H1 (cell line): ENCODE data around the gene COPS7A. TPM values are rescaled to one million over a fixed set of nuclear protein-coding genes. Genes with fewer than 3 reads are reported as not detected.

Source experiments
- CTCF ChIA-PET: fragments of 300-600 bp; sonication (Branson Sonifier 250); formaldehyde crosslinking; loops from one replicate; lab custom pipeline; 2021; ENCODE audit not compliant: partially characterized antibody; lab: Charles Lee
- POLR2A ChIA-PET: fragments of 300-600 bp; sonication (Branson Sonifier 250); formaldehyde crosslinking; loops from one replicate; lab custom pipeline; 2021; ENCODE audit warnings: inconsistent platforms; ENCODE audit not compliant: partially characterized antibody; lab: Charles Lee
- DNase-seq, 2 experiments: peaks; one replicate each; pipeline versions ENCODE4 v3.0.0 to v3.0.0-alpha.2; 2010 to 2022; ENCODE audit warnings: low spot score in 2 of 2, low read depth in 1 of 2, mixed read lengths in 1 of 2
- FAIRE-seq: peaks from 2 replicates; lab custom pipeline; 2011; peaks lifted over from hg19 to GRCh38; lab: Jason Lieb, UNC
- H2AFZ ChIP-seq: 2 replicates; pipeline ENCODE4 v1.8.1; 2012; ENCODE audit warnings: low read length, inconsistent platforms
- H2AK5ac ChIP-seq: 2 replicates; pipeline ENCODE4 v1.6.1; 2013; ENCODE audit warnings: low read depth, low read length
- H2BK120ac ChIP-seq: replicated peaks from 2 replicates; pipeline ENCODE3; 2013; ENCODE audit warnings: low read depth, low read length, inconsistent platforms
- H2BK12ac ChIP-seq: 2 replicates; pipeline ENCODE4 v1.6.1; 2013; ENCODE audit warnings: low read depth, low read length
- H2BK15ac ChIP-seq: 2 replicates; pipeline ENCODE4 v1.6.1; 2013; ENCODE audit warnings: low read length
- H2BK20ac ChIP-seq: 2 replicates; pipeline ENCODE4 v1.6.1; 2013; ENCODE audit warnings: low read length
- H2BK5ac ChIP-seq: 2 replicates; pipeline ENCODE4 v1.6.1; 2013; ENCODE audit warnings: low read depth, low read length
- H3K14ac ChIP-seq: 2 replicates; pipeline ENCODE4 v1.6.1; 2013; ENCODE audit warnings: inconsistent platforms; ENCODE audit not compliant: insufficient read length
- H3K18ac ChIP-seq: 2 replicates; pipeline ENCODE4 v1.6.1; 2013; ENCODE audit warnings: low read length; ENCODE audit errors: extremely low read depth
- H3K23ac ChIP-seq: 2 replicates; pipeline ENCODE4 v1.6.1; 2013; ENCODE audit warnings: inconsistent platforms; ENCODE audit not compliant: insufficient read length
- H3K23me2 ChIP-seq: 2 replicates; pipeline ENCODE4 v1.6.1; 2013; ENCODE audit warnings: low read depth, low read length
- H3K27ac ChIP-seq: 2 replicates; pipeline ENCODE4 v1.6.1; 2011; ENCODE audit warnings: low read depth, low read length, inconsistent platforms
- H3K27me3 ChIP-seq, 4 experiments: replicated peaks in 1 of 4; 1 replicate in 1 of 4; 2 replicates in 3 of 4; pipeline versions ENCODE4 v1.6.1 to v1.8.1; 2011 to 2013; ENCODE audit warnings: low read length in 3 of 4, mild to moderate bottlenecking in 3 of 4, inconsistent platforms in 2 of 4, mixed read lengths in 2 of 4, moderate library complexity in 1 of 4; ENCODE audit not compliant: control insufficient read depth in 3 of 4, insufficient read depth in 3 of 4; ENCODE audit errors: extremely low read depth in 1 of 4
- H3K36me3 ChIP-seq, 4 experiments: 2 replicates each; pipeline versions ENCODE4 v1.6.1 to v1.8.1; 2011 to 2013; ENCODE audit warnings: mild to moderate bottlenecking in 4 of 4, low read length in 3 of 4, moderate library complexity in 2 of 4, control low read depth in 1 of 4, inconsistent platforms in 1 of 4; ENCODE audit not compliant: insufficient read depth in 4 of 4, control insufficient read depth in 2 of 4
- H3K4ac ChIP-seq: replicated peaks from 2 replicates; pipeline ENCODE3; 2013; ENCODE audit warnings: low read length, low read depth, mixed read lengths, inconsistent platforms; ENCODE audit not compliant: insufficient read length
- H3K4me1 ChIP-seq, 4 experiments: replicated peaks in 1 of 4; 1 replicate in 1 of 4; 2 replicates in 3 of 4; pipeline versions ENCODE4 v1.6.1 to v1.8.1; 2011 to 2013; ENCODE audit warnings: low read length in 3 of 4, inconsistent platforms in 2 of 4, mixed read lengths in 1 of 4; ENCODE audit not compliant: insufficient read depth in 4 of 4, control insufficient read depth in 3 of 4
- H3K4me2 ChIP-seq, 2 experiments: 2 replicates each; pipeline versions ENCODE4 v1.6.1 to v1.8.1; 2011 to 2013; ENCODE audit warnings: low read depth in 2 of 2, low read length in 2 of 2, control low read depth in 1 of 2, inconsistent platforms in 1 of 2, mild to moderate bottlenecking in 1 of 2; ENCODE audit not compliant: insufficient read depth in 1 of 2
- H3K4me3 ChIP-seq, 4 experiments: fragments of 200-600, 300-600 bp in 1 of 4; sonication (generic), shearing (Covaris generic), sonication (Bioruptor Twin) in 1 of 4; 2 replicates each; pipeline versions ENCODE4 v1.5.1 to v1.8.1; 2011 to 2016; ENCODE audit warnings: low read length in 4 of 4, low read depth in 3 of 4, control low read depth in 2 of 4, inconsistent platforms in 2 of 4, mild to moderate bottlenecking in 2 of 4, mixed read lengths in 1 of 4, moderate library complexity in 1 of 4; ENCODE audit not compliant: insufficient read depth in 2 of 4; ENCODE audit errors: extremely low read depth in 1 of 4
- H3K56ac ChIP-seq: replicated peaks from 2 replicates; pipeline ENCODE3; 2013; ENCODE audit warnings: low read depth, mild to moderate bottlenecking, mixed read lengths, low read length, inconsistent platforms; ENCODE audit not compliant: insufficient read length
- H3K79me1 ChIP-seq: 2 replicates; pipeline ENCODE4 v1.6.1; 2013; ENCODE audit warnings: low read depth, low read length, control low read depth
- H3K79me2 ChIP-seq, 2 experiments: 2 replicates each; pipeline versions ENCODE4 v1.6.1 to v1.8.1; 2012 to 2013; ENCODE audit warnings: low read length in 2 of 2, mild to moderate bottlenecking in 2 of 2, inconsistent platforms in 1 of 2; ENCODE audit not compliant: insufficient read depth in 2 of 2, control insufficient read depth in 1 of 2
- H3K9ac ChIP-seq, 4 experiments: replicated peaks in 1 of 4; 1 replicate in 1 of 4; 2 replicates in 3 of 4; pipeline versions ENCODE4 v1.6.1 to v1.8.1; 2011 to 2013; ENCODE audit warnings: low read depth in 3 of 4, low read length in 3 of 4, control low read depth in 2 of 4, mild to moderate bottlenecking in 2 of 4, moderate library complexity in 2 of 4, inconsistent platforms in 1 of 4; ENCODE audit errors: extremely low read depth in 1 of 4
- H3K9me3 ChIP-seq, 2 experiments: 2 replicates each; pipeline versions ENCODE4 v1.6.1 to v1.8.1; 2012 to 2013; ENCODE audit warnings: mild to moderate bottlenecking in 2 of 2, moderate library complexity in 2 of 2, control low read depth in 1 of 2, inconsistent platforms in 1 of 2, low read depth in 1 of 2, low read length in 1 of 2, mixed read lengths in 1 of 2; ENCODE audit not compliant: insufficient read depth in 2 of 2
- H4K20me1 ChIP-seq, 2 experiments: replicated peaks in 1 of 2; 2 replicates each; pipeline versions ENCODE3 to v1.8.1; 2011 to 2013; ENCODE audit warnings: inconsistent platforms in 2 of 2, low read length in 2 of 2, mild to moderate bottlenecking in 1 of 2; ENCODE audit not compliant: insufficient read depth in 2 of 2, control insufficient read depth in 1 of 2
- H4K5ac ChIP-seq: 2 replicates; pipeline ENCODE4 v1.6.1; 2013; ENCODE audit warnings: low read length, low read depth, mixed read lengths, inconsistent platforms; ENCODE audit not compliant: insufficient read length
- H4K8ac ChIP-seq: 2 replicates; pipeline ENCODE4 v1.8.0; 2013; ENCODE audit warnings: mild to moderate bottlenecking, moderate library complexity, low read length, inconsistent platforms; ENCODE audit not compliant: insufficient read depth; ENCODE audit errors: extremely low read depth
- H4K91ac ChIP-seq: replicated peaks from 2 replicates; pipeline ENCODE3; 2013; ENCODE audit warnings: low read length, mixed read lengths, inconsistent platforms; ENCODE audit not compliant: insufficient read length
- KDM1A ChIP-seq: fragments of 200-600, 300-600 bp; sonication (generic); IDR thresholded peaks from 2 replicates; pipeline ENCODE4 v1.7.1; 2016; ENCODE audit warnings: mild to moderate bottlenecking, low read length, borderline replicate concordance
- POU5F1 ChIP-seq: IDR thresholded peaks from 2 replicates; pipeline ENCODE4 v1.6.1; 2011; ENCODE audit warnings: low read depth, mild to moderate bottlenecking, low read length, moderate library complexity
- SIX5 ChIP-seq: IDR thresholded peaks from 2 replicates; pipeline ENCODE4 v1.6.1; 2011; ENCODE audit warnings: mild to moderate bottlenecking, low read depth, low read length
- SP2 ChIP-seq: IDR thresholded peaks from 2 replicates; pipeline ENCODE4 v1.6.1; 2012; ENCODE audit warnings: mild to moderate bottlenecking, low read length, inconsistent platforms
- WGBS, 2 experiments: shearing (Covaris generic) in 1 of 2; methylation state at CpG; one replicate each; pipeline versions ENCODE4 v1.1.6 to v1.1.7; 2013 to 2015; ENCODE audit warnings: low lambda C conversion rate in 2 of 2, mixed read lengths in 2 of 2, inconsistent platforms in 1 of 2, low coverage in 1 of 2, missing lambda C conversion rate in 1 of 2; ENCODE audit not compliant: insufficient replicate concordance in 2 of 2, insufficient coverage in 1 of 2, insufficient read length in 1 of 2; ENCODE audit errors: extremely low coverage in 1 of 2, missing lambda C conversion rate in 1 of 2; 5-methylcytosine and 5-hydroxymethylcytosine counted together
- polyA plus RNA-seq, 7 experiments: library from polyadenylated mRNA; depleted of rRNA in 3 of 7; stranded (reverse) in 5 of 7; unstranded in 2 of 7; fragments of >200 nt in 5 of 7; fragments of 200-250 nt in 2 of 7; gene quantifications; 1 replicate in 5 of 7; 2 replicates in 1 of 7; 4 replicates in 1 of 7; pipeline versions ENCODE4 v1.2.1 to v1.2.3, GENCODE V29; 2011 to 2013; ENCODE audit warnings: missing spikeins in 2 of 7, mixed read lengths in 2 of 7
- total RNA-seq: library from RNA; stranded (reverse); fragmentation: NEBNext Ultra II Directional; extraction: Animal tissue kit (Norgen Biotek cat#: 25700); gene quantifications from 2 replicates; pipeline ENCODE4 v1.2.1, GENCODE V29; 2021

The COPS7A gene
- total and polyA plus RNA-seq, 2 of the 8 experiments (the other 6 are each of a cell fraction or from before 2014, with no cell fraction given) = 44.5 to 95.9 TPM

DNA sequence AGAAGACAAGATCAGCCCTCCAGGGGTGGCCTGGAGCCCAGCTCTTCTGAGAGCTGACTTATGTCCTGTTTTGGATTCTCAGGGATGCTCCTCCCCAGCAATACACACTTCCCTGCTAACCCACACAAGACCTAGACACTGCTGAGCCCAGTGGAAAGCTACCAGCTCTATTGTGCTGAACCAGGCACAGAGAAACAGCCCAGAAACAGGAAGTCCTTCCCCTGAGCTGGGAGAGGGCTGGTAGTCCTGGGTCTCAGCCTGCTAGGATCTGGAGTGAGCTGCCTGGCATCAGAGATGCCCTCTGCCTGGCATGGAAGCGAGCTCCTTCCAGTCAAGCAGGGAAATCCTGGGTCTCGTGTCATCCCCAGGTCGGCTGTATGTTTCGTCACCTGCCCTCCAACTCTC lies 47.2 kb downstream of the COPS7A start:
- H3K9me3 ChIP-seq = no peaks in the 10 kb centered on the region
- H3K4ac ChIP-seq = no peak overlapping the region
- no peak overlapping the region for H2BK5ac ChIP-seq
- no peak overlapping the region for H3K23ac ChIP-seq
- 0 out of 2 replicates have a peak overlapping the region, but pooled peaks have one; percentile 2 for H2AK5ac ChIP-seq
- H3K36me3 ChIP-seq = peaks cover 0 to 23% (median 5%) of the 10 kb centered on the region in 4 experiments; a peak in 6 of 8 replicates
- no peak overlapping the region for H2BK12ac ChIP-seq
- no peak overlapping the region for H4K8ac ChIP-seq
- CTCF ChIA-PET = interaction anchor here (1.1 to 29.6 kb wide), 5 partner anchors 10 to 59 kb away, joined by 3 to 532 read pairs (median 105); partner anchors contain the start of genes GNB3, GPR162, MLF2 and P3H3
- peaks cover 4 to 36% (median 25%) of the 10 kb centered on the region in 4 experiments for H3K4me1 ChIP-seq
- no peak overlapping the region for H2BK120ac ChIP-seq
- peaks cover 6 to 20% of the 10 kb centered on the region in 2 experiments for H4K20me1 ChIP-seq
- DNase-seq = no peak
- peaks cover 0 to 27% (median 21%) of the 10 kb centered on the region in 4 experiments; a peak in 5 of 7 replicates for H3K27me3 ChIP-seq
- H2BK20ac ChIP-seq = no peak overlapping the region
- H2AFZ ChIP-seq = no peak overlapping the region
- H3K27ac ChIP-seq = no peak overlapping the region
- peaks cover 13% of the 10 kb centered on the region for H3K23me2 ChIP-seq
- H4K91ac ChIP-seq = no peak overlapping the region
- no peak overlapping the region for H3K9ac ChIP-seq
- TF ChIP-seq POU5F1 = no peak
- TF ChIP-seq SP2 = no peak
- no peak for TF ChIP-seq SIX5
- TF ChIP-seq KDM1A = no peak
- no peak overlapping the region for H3K18ac ChIP-seq
- no peak overlapping the region for H3K4me3 ChIP-seq
- H3K14ac ChIP-seq = no peak overlapping the region
- H3K79me1 ChIP-seq = 0 out of 2 replicates have a peak, but pooled peaks cover 2% of the 10 kb centered on the region
- POLR2A ChIA-PET = interaction anchor here (0.9 to 11.6 kb wide), 8 partner anchors 10 to 73 kb away, joined by 3 to 151 read pairs (median 7); partner anchors contain the start of genes GPR162 and MLF2
- FAIRE-seq = no peak
- no peak overlapping the region for H4K5ac ChIP-seq
- no peak overlapping the region for H2BK15ac ChIP-seq
- 94% methylated on average over 4 of the region's 4 CpGs; no CpG with 5 or more reads in 1 of the 2 experiments for WGBS, 2 experiments
- H3K56ac ChIP-seq = no peak overlapping the region
- H3K79me2 ChIP-seq = peaks cover 4 to 25% of the 10 kb centered on the region in 2 experiments; a peak in 2 of 4 replicates
- H3K4me2 ChIP-seq = no peak overlapping the region; a peak in 1 of 4 replicates
